Panc1 (cell line): ENCODE data around the gene CES3.

Source experiments
- CTCF ChIP-seq: fragments of 450-650 bp; IDR thresholded peaks from 2 replicates; pipeline ENCODE4 v1.5.1; 2017; ENCODE audit warnings: mild to moderate bottlenecking
- POLR2AphosphoS5 ChIP-seq: IDR thresholded peaks from 2 replicates; pipeline ENCODE4 v1.6.1; 2012; ENCODE audit warnings: mild to moderate bottlenecking, low read depth, low read length, moderate library complexity
- REST ChIP-seq, 2 experiments: IDR thresholded peaks; 2 replicates each; pipeline ENCODE4 v1.6.1; 2011 to 2012; ENCODE audit warnings: low read depth in 2 of 2, control low read depth in 1 of 2, low read length in 1 of 2, mild to moderate bottlenecking in 1 of 2, moderate library complexity in 1 of 2; ENCODE audit not compliant: insufficient read depth in 1 of 2

- TF ChIP-seq CTCF: no peak
- no peak for TF ChIP-seq POLR2AphosphoS5
- TF ChIP-seq REST (IDR thresholded peaks at IDR 0.05; ENCODE audit: insufficient read depth in 1 of 2, low read depth in 2 of 2, low read length in 1 of 2): no peak
Observed at GRCh38 chr16:66926171-66926947, 34.7 kb upstream of the CES3 start.
